22Rv1 (cell line): ENCODE measurements around the gene TPRG1.

Experiments
- CTCF ChIP-seq: fragments of 450-650 bp; IDR thresholded peaks from 2 replicates; pipeline ENCODE4 v1.5.1; 2017; ENCODE audit warnings: mild to moderate bottlenecking
- ZFX ChIP-seq: fragments of 450-650 bp; IDR thresholded peaks from 2 replicates; pipeline ENCODE4 v1.6.1; 2017; ENCODE audit warnings: antibody characterized with exemption, borderline replicate concordance

GRCh38 chr3:189303584-189303983 lies 131.8 kb downstream of the TPRG1 start:
- TF ChIP-seq CTCF (no peak), ZFX (no peak)
